Measurements from ENCODE around the gene FARP1. TPM values are rescaled to one million over a fixed set of nuclear protein-coding genes. Genes with fewer than 3 reads are reported as not detected.

Gene FARP1
- total and polyA plus RNA-seq, 10 of the 15 experiments (the other 5 are each of a cell fraction or from before 2014, with no cell fraction given): 0.17 to 6.9 (median 0.68) TPM

GRCh38 chr13:98123176-98123575, 19.7 kb upstream of the FARP1 start (continued):
- TF ChIP-seq ZNF592 (IDR thresholded peaks at IDR 0.05): no peak

GRCh38 chr13:98129059-98129746, 13.7 kb upstream of the FARP1 start:
- CTCF ChIA-PET: no interaction called here
- SMC1A ChIA-PET (ENCODE audit: uncharacterized antibody, unreplicated experiment): interaction anchor here (0.6 kb wide), 1 partner anchor 17 kb away, joined by 4 read pairs; no protein-coding TSS in a partner anchor
- no peak for TF ChIP-seq E2F8 (IDR thresholded peaks at IDR 0.05; ENCODE audit: low read depth, partially characterized antibody)
- TF ChIP-seq ETV6 (conservative IDR thresholded peaks at IDR 0.05 in 1 of 2, IDR thresholded peaks at IDR 0.05 in 1 of 2; ENCODE audit: borderline replicate concordance in 1 of 2, low read depth in 1 of 2): no peak
- TF ChIP-seq ZNF274 (IDR thresholded peaks at IDR 0.05; ENCODE audit: insufficient read depth, insufficient read length): no peak
- no peak for TF ChIP-seq MXI1 (IDR thresholded peaks at IDR 0.05; ENCODE audit: low read depth, low read length)
- no peak for TF ChIP-seq SUZ12 (IDR thresholded peaks at IDR 0.05; ENCODE audit: unreplicated experiment)
- no peak for TF ChIP-seq BACH1 (IDR thresholded peaks at IDR 0.05; ENCODE audit: borderline replicate concordance)
- no peak for TF ChIP-seq ZBTB40 (IDR thresholded peaks at IDR 0.05; ENCODE audit: borderline replicate concordance)
- no peak for TF ChIP-seq FOXM1 (IDR thresholded peaks at IDR 0.05; ENCODE audit: low read depth, low read length)

More at GRCh38 chr13:98129059-98129746, 13.7 kb upstream of the FARP1 start:
- no peaks in the 10 kb centered on the region for H3K36me3 ChIP-seq (ENCODE audit: control insufficient read depth in 2 of 2, insufficient read depth in 2 of 2, low read length in 1 of 2)
- no peaks in the 10 kb centered on the region for H3K79me2 ChIP-seq (ENCODE audit: control insufficient read depth, insufficient read depth, low read length)
- H3K9ac ChIP-seq (ENCODE audit: control insufficient read depth, insufficient read depth, low read length): no peak overlapping the region
- WGBS (ENCODE audit: insufficient coverage, insufficient replicate concordance, low lambda C conversion rate, missing lambda C conversion rate): 47% methylated on average over 5 of the region's 5 CpGs
- H3K4me2 ChIP-seq (ENCODE audit: control insufficient read depth, insufficient read depth): no peak overlapping the region
- H3K27me3 ChIP-seq (replicated peaks in 1 of 2; ENCODE audit: control insufficient read depth in 2 of 2, insufficient read depth in 2 of 2, low read length in 1 of 2): no peaks in the 10 kb centered on the region; a peak in 1 of 4 replicates
- in situ Hi-C loops (cut with MboI) (no loop called here), intact Hi-C loops (cut with micrococcal nuclease; ENCODE audit: unreplicated experiment) (no loop called here)
- no peaks in the 10 kb centered on the region for H3K4me1 ChIP-seq (ENCODE audit: control insufficient read depth, insufficient read depth, low read length)
- no peak overlapping the region for H2AFZ ChIP-seq (ENCODE audit: control insufficient read depth, low read depth, low read length)
- no peak for ATAC-seq
- H3K9me3 ChIP-seq (replicated peaks; ENCODE audit: control insufficient read depth, insufficient read depth, low read length): no peaks in the 10 kb centered on the region; the same call in 2 of the 3 replicates
- ChIA-PET RAD21 (ENCODE audit: unreplicated experiment) (no interaction called here), POLR2A (no interaction called here)
- no peak overlapping the region for H3K4me3 ChIP-seq
- no TSS peak for BruUV-seq (replicated peaks)
- FAIRE-seq: no peak
- H4K20me1 ChIP-seq (ENCODE audit: control insufficient read depth, insufficient read depth): no peaks in the 10 kb centered on the region
- DNase-seq (ENCODE audit: low read depth, low spot score): no peak
- no peak overlapping the region for H3K27ac ChIP-seq (ENCODE audit: control insufficient read depth, insufficient read depth)
